Thoracic aorta (tissue), 2 donors: ENCODE results near the gene CYP26C1. TPM values are rescaled to one million over a fixed set of nuclear protein-coding genes. Genes with fewer than 3 reads are reported as not detected.

Experiments
- ATAC-seq: fragments of 150-250 bp; one replicate; pipeline ENCODE4 v1.8.0; 2017; ENCODE audit warnings: low read depth; ENCODE audit not compliant: insufficient number of reproducible peaks, low FRiP score
- DNase-seq: peaks from one replicate; pipeline ENCODE4 v3.0.0-alpha.2; 2020; ENCODE audit warnings: low spot score
- H3K27ac ChIP-seq, 2 donors: fragments of 200-600 bp; sonication (generic); 1 replicate in 1 of 2; 2 replicates in 1 of 2; pipeline ENCODE4 v1.5.1; 2016; ENCODE audit warnings: mild to moderate bottlenecking in 2 of 2, moderate library complexity in 2 of 2
- H3K27me3 ChIP-seq: fragments of 200-600 bp; sonication (generic); replicated peaks from 2 replicates; pipeline ENCODE4 v1.6.0; 2016; ENCODE audit warnings: mild to moderate bottlenecking; ENCODE audit not compliant: insufficient read depth
- H3K36me3 ChIP-seq: fragments of 200-600 bp; sonication (generic); one replicate; pipeline ENCODE4 v1.5.1; 2016
- H3K4me1 ChIP-seq, 2 donors: fragments of 200-600 bp; sonication (generic); 1 replicate in 1 of 2; 2 replicates in 1 of 2; pipeline versions ENCODE4 v1.5.1 to v1.6.0; 2016; ENCODE audit warnings: low read depth in 2 of 2, mild to moderate bottlenecking in 1 of 2; ENCODE audit not compliant: control insufficient read depth in 1 of 2
- H3K4me3 ChIP-seq: fragments of 200-600 bp; sonication (generic); 2 replicates; pipeline ENCODE4 v1.5.1; 2016; ENCODE audit warnings: mild to moderate bottlenecking
- H3K9me3 ChIP-seq: fragments of 200-600 bp; sonication (generic); 2 replicates; pipeline ENCODE4 v1.5.1; 2016
- CTCF ChIP-seq: fragments of 200-600 bp; sonication (generic); IDR thresholded peaks from one replicate; pipeline ENCODE4 v1.5.1; 2019; ENCODE audit warnings: antibody characterized with exemption
- total RNA-seq, 2 donors: library from RNA; depleted of rRNA; stranded (reverse); fragments of >200 nt; gene quantifications; one replicate each; pipeline versions ENCODE4 v1.1.0 to v1.2.3, GENCODE V29; 2016

Gene CYP26C1
- total RNA-seq, 2 donors from 2014 or later = 0.35 TPM; not detected in 1

- DNase-seq (peak; percentile 13), ATAC-seq (no peak)
- Histone ChIP-seq H3K4me3 (no peak overlapping the region), H3K36me3 (no peaks in the 10 kb centered on the region), H3K4me1 (no peaks in the 10 kb centered on the region), H3K9me3 (no peaks in the 10 kb centered on the region), H3K27ac (no peak overlapping the region), H3K27me3 (no peaks in the 10 kb centered on the region)
- TF ChIP-seq CTCF = peak; percentile 40
These were observed 55.2 kb downstream of the CYP26C1 start for GRCh38 chr10:93115661-93116383.

Other genes starting within 250 kb of the CYP26C1 start
- gene EXOC6, start 212.3 kb upstream of the CYP26C1 start, total RNA-seq = 10 to 100 TPM; 13.3 to 16.8 TPM
- gene CYP26A1, start 13.1 kb downstream of the CYP26C1 start, total RNA-seq = not detected